ENCODE results near the gene PARD3B. TPM values are rescaled to one million over a fixed set of nuclear protein-coding genes. Genes with fewer than 3 reads are reported as not detected.
"Not testable (repeated sequence)": the region's sequence is repeated elsewhere in the genome, so short reads cannot be mapped to it uniquely, and the experiment has no call there.

The PARD3B gene
- total and polyA plus RNA-seq, 2 donors from 2014 or later: 5.3 to 29.6 TPM

- TF ChIP-seq, protein P1, sequence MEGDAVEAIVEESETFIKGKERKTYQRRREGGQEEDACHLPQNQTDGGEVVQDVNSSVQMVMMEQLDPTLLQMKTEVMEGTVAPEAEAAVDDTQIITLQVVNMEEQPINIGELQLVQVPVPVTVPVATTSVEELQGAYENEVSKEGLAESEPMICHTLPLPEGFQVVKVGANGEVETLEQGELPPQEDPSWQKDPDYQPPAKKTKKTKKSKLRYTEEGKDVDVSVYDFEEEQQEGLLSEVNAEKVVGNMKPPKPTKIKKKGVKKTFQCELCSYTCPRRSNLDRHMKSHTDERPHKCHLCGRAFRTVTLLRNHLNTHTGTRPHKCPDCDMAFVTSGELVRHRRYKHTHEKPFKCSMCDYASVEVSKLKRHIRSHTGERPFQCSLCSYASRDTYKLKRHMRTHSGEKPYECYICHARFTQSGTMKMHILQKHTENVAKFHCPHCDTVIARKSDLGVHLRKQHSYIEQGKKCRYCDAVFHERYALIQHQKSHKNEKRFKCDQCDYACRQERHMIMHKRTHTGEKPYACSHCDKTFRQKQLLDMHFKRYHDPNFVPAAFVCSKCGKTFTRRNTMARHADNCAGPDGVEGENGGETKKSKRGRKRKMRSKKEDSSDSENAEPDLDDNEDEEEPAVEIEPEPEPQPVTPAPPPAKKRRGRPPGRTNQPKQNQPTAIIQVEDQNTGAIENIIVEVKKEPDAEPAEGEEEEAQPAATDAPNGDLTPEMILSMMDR (IDR thresholded peaks at IDR 0.05; ENCODE audit: borderline replicate concordance, extremely low read depth, insufficient read depth): no peak
- DNase-seq (no peak), FAIRE-seq (no peak)
- Histone ChIP-seq H3K27ac (ENCODE audit: low read depth in 2 of 2, low read length in 2 of 2) (no peak overlapping the region), H3K9me3 (ENCODE audit: control insufficient read depth in 2 of 3, insufficient read depth in 1 of 3, low read length in 3 of 3) (no peaks in the 10 kb centered on the region), H3K36me3 (ENCODE audit: control insufficient read depth in 2 of 3, insufficient read depth in 3 of 3, low read length in 3 of 3) (no peaks in the 10 kb centered on the region), H3K4me3 (ENCODE audit: low read length in 3 of 3) (no peak overlapping the region), H3K27me3 (ENCODE audit: control insufficient read depth, insufficient read depth, low read length) (no peaks in the 10 kb centered on the region), H3K4me1 (ENCODE audit: control insufficient read depth in 2 of 3, insufficient read depth in 2 of 3, low read depth in 1 of 3, low read length in 3 of 3) (no peaks in the 10 kb centered on the region), H3K9ac (ENCODE audit: low read length in 3 of 3) (no peak overlapping the region)
- intact Hi-C loops (cut with DNase I): no loop called here
These were observed 12.3 kb downstream of the PARD3B start for GRCh38 chr2:204557604-204558003.

DNA sequence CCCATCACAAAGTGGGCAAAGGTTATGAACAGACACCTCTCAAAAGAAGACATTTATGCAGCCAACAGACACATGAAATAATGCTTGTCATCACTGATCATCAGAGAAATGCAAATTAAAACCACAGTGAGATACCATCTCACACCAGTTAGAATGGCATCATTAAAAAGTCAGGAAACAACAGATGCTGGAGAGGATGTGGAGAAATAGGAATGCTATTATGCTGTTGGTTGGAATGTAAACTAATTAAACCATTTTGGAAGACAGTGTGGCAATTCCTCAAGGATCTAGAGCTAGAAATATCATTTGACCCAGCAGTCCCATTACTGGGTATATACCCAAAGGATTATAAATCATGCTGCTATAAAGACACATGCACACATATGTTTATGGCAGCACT, 14.1 kb downstream of the PARD3B start:
- intact Hi-C loops (cut with DNase I); H3K4me3 ChIP-seq (ENCODE audit: low read length in 3 of 3); H3K9ac ChIP-seq (ENCODE audit: low read length in 3 of 3); FAIRE-seq; H3K4me1 ChIP-seq (ENCODE audit: control insufficient read depth in 2 of 3, insufficient read depth in 2 of 3, low read depth in 1 of 3, low read length in 3 of 3); H3K36me3 ChIP-seq (ENCODE audit: control insufficient read depth in 2 of 3, insufficient read depth in 3 of 3, low read length in 3 of 3); DNase-seq; H3K9me3 ChIP-seq (ENCODE audit: control insufficient read depth in 2 of 3, insufficient read depth in 1 of 3, low read length in 3 of 3); H3K27me3 ChIP-seq (ENCODE audit: control insufficient read depth, insufficient read depth, low read length); H3K27ac ChIP-seq (ENCODE audit: low read depth in 2 of 2, low read length in 2 of 2): not testable (repeated sequence)

- intact Hi-C loops (cut with DNase I): no loop called here
- FAIRE-seq (no peak), DNase-seq (no peak)
- no peaks in the 10 kb centered on the region for H3K9me3 ChIP-seq (ENCODE audit: control insufficient read depth in 2 of 3, insufficient read depth in 1 of 3, low read length in 3 of 3)
- no peak overlapping the region for H3K9ac ChIP-seq (ENCODE audit: low read length in 3 of 3)
- H3K4me3 ChIP-seq (ENCODE audit: low read length in 3 of 3): no peak overlapping the region
- no peak overlapping the region for H3K27ac ChIP-seq (ENCODE audit: low read depth in 2 of 2, low read length in 2 of 2)
- TF ChIP-seq, protein P1 (IDR thresholded peaks at IDR 0.05; ENCODE audit: borderline replicate concordance, extremely low read depth, insufficient read depth): no peak
- H3K27me3 ChIP-seq (ENCODE audit: control insufficient read depth, insufficient read depth, low read length): no peaks in the 10 kb centered on the region
- H3K36me3 ChIP-seq (ENCODE audit: control insufficient read depth in 2 of 3, insufficient read depth in 3 of 3, low read length in 3 of 3): no peaks in the 10 kb centered on the region
- H3K4me1 ChIP-seq (ENCODE audit: control insufficient read depth in 2 of 3, insufficient read depth in 2 of 3, low read depth in 1 of 3, low read length in 3 of 3): no peaks in the 10 kb centered on the region
These were observed 15.6 kb downstream of the PARD3B start for GRCh38 chr2:204560902-204561301.

- no peaks in the 10 kb centered on the region for H3K36me3 ChIP-seq (ENCODE audit: control insufficient read depth in 2 of 3, insufficient read depth in 3 of 3, low read length in 3 of 3)
- TF ChIP-seq, protein P1 (IDR thresholded peaks at IDR 0.05; ENCODE audit: borderline replicate concordance, extremely low read depth, insufficient read depth): no peak
- intact Hi-C loops (cut with DNase I): no loop called here
- no peak overlapping the region for H3K4me3 ChIP-seq (ENCODE audit: low read length in 3 of 3)
- no peak overlapping the region for H3K27ac ChIP-seq (ENCODE audit: low read depth in 2 of 2, low read length in 2 of 2)
- DNase-seq (no peak), FAIRE-seq (no peak)
- H3K9me3 ChIP-seq (ENCODE audit: control insufficient read depth in 2 of 3, insufficient read depth in 1 of 3, low read length in 3 of 3): no peaks in the 10 kb centered on the region
- H3K27me3 ChIP-seq (ENCODE audit: control insufficient read depth, insufficient read depth, low read length): no peaks in the 10 kb centered on the region
- H3K9ac ChIP-seq (ENCODE audit: low read length in 3 of 3): no peak overlapping the region
- H3K4me1 ChIP-seq (ENCODE audit: control insufficient read depth in 2 of 3, insufficient read depth in 2 of 3, low read depth in 1 of 3, low read length in 3 of 3): no peaks in the 10 kb centered on the region
These were observed 16.5 kb downstream of the PARD3B start for GRCh38 chr2:204561771-204562170.
